ENCODE results near the gene B4GALT2.

Gene B4GALT2

DNA sequence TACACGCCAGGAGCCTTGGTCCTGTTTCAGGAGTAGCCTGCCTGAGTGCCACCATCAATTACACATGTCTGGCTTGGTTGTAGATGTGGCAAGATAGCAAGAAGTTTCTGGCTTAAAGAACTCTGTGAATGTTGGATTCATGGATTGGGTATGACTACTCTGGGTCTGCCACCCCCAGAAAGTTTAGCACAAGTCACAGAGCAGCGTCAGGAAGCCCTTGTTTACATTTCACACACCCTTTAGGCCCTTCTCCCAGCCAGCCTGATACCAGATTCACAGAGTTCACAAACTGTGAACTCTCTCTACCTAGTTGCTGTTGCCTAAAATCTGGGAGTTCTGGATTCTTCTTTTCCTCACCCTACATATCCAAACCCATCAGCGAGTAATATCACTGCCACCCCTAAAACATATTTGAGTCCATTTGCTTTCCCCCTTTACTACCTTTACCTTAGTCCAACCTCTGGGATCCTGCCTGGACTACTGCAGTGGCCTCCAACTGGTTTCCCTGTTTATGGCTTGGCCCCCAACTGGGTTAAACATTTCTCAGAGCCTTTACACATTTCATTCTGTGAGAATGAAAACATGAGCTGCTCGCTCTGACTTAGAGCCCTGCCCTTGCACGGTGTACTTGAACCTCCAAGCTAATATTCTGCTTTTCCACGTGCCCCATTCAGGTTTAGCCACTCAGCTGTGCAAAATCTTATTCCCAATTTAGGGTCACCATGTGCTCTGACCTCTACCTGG is 8.3 kb downstream of the B4GALT2 start:
- DNase-seq = no peak

DNA sequence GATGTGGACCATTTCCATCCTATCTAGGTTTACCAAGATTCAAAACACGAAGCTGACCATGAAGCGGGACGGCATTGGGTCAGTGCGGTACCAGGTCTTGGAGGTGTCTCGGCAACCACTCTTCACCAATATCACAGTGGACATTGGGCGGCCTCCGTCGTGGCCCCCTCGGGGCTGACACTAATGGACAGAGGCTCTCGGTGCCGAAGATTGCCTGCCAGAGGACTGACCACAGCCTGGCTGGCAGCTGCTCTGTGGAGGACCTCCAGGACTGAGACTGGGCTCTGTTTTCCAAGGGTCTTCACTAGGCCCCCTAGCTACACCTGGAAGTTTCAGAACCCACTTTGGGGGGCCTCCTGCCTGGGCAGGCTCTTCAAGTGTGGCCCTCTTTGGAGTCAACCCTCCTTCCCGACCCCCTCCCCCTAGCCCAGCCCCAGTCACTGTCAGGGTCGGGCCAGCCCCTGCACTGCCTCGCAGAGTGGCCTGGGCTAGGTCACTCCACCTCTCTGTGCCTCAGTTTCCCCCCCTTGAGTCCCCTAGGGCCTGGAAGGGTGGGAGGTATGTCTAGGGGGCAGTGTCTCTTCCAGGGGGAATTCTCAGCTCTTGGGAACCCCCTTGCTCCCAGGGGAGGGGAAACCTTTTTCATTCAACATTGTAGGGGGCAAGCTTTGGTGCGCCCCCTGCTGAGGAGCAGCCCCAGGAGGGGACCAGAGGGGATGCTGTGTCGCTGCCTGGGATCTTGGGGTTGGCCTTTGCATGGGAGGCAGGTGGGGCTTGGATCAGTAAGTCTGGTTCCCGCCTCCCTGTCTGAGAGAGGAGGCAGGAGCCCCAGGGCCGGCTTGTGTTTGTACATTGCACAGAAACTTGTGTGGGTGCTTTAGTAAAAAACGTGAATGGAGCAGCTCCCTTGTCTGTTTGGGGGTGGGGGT is 11.5 kb downstream of the B4GALT2 start:
- DNase-seq = no peak

DNA sequence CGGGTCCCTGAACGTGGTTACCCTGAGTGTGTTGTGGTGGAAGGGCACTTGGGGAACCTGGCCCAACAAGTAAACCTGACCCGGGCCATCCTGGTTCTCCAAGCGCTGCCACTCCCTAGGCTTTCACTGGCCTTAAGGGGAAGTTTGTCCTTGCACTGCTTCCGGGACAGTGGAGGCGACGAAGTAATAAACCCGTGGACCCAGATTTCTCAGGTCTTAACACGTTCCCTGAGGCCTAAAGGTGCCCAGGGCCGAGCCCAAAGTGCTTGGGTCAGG is 12.1 kb downstream of the B4GALT2 start:
- no peak for DNase-seq

DNA sequence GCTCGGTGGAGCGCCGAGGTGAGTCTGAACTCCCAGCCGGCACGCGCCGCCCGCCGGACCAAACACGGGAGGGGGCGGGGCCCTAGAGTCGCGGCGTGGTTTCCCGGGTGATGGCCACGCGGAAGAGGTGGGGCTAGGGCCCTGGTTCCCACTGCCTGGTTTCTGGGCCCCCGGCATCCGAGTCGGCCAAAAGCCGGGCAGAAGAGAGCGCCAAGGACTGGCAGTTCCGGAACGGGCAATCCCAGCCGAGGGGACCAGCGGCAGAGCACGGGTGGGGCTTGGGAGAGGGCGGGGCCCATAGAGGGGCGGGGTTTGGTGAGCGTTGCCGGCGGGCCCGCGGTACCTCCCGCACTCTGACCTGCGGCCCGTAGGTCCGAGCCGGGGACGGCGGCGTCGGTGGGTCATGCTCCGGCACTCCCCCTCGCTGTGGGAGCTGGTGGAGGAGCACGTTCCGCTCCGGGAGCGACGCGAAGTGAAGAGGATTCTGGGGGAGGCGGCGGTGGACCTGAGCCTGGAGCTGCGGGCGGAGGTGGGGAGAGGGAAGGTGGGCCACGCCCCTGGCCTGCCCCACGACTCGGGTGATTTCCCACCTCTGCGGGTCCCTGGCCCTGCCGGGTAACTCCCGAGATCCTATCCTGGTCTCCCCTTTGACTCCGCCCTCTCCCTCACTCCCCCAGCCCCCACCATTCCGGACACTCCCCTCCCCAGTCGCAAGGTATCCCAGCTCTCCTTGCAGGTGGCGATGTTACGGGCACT is 12.6 kb downstream of the B4GALT2 start, which contains the start of gene CCDC24:
CCDC24 (plus strand) TSS at position 124 of the 756 bp plus-strand sequence; CDS start at position 404, 280 bp downstream.
- DNase-seq = peak; percentile 72 to 83

DNA sequence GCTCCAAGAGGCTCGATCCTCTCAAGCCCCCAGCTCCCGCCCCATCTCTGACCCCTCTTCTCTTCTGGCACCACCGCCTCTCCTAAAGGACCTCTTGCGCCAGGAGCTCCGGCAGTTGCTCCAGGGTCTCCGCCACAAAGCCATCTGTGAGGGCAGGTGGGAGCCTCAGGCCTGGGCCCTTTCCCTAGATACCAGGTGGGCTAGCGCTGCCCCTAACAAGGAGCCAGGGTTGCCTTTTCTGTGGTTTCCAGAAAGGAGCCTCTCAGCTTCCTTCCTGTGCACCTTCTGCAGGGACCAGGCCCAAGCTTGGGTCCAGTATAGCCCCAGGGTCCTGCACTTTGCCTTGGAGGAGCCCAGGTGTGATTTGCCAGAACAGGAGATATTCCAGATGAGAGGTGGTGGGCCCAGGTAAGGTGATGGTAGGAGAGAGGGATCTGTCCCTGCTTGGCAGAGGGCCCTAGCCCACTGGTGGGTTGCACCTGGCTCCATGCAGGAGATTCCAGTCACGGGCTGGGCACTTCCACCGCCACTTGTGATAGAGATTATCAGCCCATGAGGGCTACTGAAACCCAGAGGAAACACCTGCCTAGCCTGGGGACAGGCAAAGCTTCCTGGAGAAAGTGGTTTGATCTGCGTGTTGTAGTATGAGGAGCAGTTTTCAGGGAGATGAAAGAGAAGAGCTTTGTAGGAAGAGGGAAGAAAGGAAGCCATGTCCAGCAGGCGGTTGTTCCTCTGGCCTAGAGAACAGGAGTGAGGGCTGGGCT is 13.4 kb downstream of the B4GALT2 start:
- no peak for DNase-seq

DNA sequence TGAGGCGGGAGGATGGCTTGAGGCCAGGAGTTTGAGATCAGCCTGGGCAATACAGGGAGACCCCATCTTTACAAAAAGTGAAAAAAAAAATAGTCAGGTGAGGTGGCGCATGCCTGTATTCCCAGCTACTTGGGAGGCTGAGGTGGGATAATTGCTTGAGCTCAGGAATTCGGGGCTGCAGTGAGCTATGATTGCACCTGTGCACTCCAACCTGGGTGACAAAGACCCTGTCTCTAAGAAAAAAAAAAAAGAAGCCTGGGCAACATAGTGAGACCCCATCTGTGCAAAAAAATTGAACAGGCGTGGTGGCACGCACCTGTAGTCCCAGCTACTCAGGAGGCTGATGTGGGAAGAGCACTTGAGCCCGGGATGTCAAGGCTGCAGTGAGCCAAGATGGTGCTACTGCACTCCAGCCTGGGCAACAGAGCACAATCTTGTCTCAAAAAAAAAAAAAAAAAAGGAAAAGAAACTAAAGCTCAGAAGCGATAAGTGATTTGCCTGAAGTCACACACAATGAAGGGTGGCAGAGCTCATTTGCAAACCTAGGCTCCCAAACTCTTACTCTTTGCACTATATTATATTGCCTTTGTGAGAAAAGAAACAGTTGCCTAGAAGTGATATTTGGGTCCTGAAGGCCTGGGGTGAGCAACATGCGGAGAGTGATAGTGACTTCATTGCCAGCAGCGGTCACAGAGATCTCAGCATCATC is 14.3 kb downstream of the B4GALT2 start:
- no peak for DNase-seq

DNA sequence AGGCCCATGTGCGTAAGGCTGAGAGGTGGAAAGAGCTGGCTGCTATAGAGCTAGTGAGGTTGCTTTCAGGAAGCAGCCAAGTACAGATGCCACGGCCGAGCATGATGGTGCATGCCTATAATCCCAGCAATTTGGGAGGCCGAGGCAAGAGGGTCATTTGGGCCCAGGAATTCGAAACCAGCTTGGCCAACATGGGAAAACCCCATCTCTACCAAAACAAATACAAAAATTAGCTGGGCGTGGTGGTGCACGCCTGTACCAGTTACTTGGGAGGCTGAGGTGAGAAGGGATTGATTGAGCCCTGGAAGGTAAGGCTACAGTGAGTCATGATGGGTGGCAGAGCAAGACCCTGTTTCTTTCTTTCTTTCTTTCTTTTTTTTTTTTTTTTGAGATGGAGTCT is 15.1 kb downstream of the B4GALT2 start:
- no peak for DNase-seq

DNA sequence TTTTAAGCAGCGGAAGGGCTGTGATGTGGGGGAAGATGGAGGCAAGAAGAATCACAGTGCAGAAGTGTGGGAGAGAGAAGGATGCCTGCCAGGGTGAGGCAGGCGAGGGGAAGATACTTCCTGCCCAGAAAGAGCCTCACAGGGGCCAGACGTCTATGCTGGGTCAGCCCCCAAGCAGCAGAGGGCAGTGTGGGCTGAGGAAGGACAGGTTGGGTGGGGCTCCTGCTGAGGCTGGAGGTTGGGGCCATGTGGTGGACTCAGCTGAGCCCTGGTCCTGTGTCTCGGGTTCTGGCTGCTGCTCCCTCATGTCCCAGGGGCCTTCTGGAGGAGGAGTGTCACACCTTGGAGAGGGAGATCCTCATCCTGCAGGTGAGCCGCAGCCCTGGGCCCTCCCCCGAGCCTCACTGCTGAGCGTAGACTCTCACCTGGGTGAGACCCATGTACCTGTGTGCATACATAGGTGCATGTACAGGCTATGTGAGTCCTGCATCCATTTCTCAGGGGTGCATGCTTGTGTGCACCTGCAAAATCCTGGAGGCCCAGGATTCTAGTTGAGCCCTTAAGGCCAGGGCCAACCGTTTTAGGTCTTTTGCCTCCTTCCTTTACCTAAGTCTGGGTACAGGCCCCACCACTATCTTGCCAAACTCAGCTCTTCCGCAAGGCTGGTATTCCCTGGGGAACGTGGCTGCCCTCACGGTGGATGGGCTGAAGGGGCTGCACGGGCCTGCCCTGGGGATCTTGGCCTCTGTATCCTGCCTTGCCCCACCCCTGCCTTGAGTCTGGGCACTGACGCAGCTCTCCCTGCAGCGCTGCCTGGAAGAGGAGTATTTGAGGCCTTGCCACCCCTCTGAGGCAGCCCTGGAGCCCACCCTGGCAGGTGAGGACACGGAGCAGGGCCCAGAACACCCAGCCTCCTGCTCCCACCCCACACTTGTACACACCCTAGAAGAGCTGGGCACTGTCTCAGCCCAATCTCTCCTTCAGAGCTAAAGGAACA is 16.1 kb downstream of the B4GALT2 start:
- DNase-seq = no peak

DNA sequence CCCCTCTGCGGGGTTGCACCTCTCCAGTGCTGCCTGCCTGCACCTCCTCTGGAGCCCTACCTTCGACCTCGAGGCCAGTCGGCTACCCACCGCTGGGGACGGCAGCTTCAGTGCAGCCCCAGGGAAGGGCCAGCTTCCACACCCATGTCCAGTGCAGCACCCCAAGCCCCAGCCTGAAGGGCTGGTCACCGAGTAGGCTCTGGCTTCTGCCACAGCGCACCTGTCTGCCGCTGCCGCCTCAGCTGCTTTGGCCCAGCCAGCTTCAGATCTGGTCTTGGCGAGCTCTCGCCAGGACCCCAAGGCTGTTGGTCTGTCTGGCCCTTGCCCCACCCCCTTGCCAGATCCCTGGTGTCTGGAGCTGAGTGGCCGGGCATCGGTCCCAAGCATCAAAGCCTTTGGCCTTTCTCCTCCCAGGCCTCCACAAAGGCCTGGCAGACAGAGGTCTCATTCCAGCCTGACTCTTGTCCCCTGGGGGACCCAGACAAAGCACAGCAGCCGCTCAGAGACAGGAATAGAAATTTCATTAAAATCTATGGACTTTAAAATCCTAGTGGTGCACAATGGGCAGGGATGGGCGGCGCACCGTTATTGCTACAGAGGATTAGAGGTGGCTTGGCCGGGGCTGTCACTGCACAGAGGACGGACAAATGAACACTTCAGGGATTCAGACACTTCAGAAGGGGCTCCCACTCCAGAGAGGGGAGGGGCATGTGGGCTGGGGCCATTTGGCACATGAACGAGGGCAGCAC is 17.1 kb downstream of the B4GALT2 start:
- DNase-seq = no peak

DNA sequence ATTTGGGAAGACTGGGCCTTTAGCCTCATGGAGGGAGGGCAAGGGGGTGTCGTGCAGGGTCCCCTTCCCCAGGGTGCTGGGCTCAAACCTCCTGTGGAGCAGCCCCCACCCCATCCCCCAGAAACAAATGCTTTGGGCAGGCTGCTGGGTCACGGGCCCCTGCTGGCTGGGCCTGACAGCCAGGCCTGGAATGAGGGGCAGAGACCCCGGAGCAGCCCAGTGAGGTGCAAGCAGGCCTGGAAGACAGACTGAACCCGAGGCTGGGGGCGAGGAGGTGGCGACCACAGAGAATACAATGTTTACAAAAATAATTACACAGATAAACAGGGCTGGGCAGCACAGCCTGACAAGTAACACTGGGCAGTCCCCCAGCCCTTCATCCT is 17.7 kb downstream of the B4GALT2 start:
- DNase-seq = no peak

DNA sequence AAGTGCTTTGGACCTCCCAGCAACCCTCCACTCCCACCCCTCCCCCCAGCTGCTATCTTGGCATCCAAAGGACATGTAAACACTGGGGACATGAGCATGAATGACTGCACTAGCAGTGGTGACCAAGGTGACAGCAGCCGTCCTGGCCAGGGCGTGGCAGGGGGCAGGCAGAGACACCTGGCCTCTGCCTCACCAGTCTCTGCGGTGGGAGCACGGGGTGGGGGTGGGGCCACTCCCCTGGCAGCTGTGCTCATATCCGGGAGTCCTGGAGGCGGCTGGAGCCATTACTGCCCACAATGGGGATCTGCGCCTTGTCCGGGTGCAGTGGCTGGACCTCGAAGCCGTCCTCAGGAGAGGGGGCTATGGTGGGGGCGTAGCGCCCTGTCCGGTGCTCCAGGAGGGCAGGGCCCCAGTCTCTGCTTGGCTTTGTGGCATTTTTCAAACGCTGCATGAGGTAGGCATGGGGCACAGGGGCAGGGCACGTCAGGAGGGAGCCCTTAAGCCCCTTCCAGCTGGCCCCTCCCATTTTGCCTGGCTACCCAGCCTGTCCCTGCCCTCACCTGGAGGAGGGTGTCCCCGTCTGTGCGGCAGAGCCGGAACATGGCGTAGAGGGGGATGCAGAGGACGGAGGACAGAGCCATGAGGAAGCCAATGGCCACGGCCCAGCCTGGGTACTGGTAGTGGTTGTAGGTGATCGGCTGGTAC is 18.4 kb downstream of the B4GALT2 start:
- no peak for DNase-seq

DNA sequence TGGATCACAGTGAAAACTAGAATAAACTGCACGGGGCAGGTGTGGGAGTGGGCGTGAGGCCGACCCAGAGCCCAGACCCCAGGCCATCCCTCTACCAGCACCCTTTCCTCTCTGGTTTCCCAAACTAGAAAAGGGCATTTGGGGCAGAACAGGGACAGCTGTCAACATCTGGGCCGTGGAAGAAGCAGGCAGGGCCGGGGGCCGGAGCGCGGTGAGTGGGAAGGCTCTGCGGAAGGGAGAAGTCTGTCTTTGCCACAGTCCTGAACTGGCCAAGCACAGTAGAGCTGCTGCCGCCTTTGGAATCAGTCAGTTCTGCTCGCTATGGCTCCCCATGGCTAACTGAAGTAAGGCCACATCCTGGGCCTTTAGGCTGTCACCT is 19.0 kb downstream of the B4GALT2 start:
- no peak for DNase-seq

DNA sequence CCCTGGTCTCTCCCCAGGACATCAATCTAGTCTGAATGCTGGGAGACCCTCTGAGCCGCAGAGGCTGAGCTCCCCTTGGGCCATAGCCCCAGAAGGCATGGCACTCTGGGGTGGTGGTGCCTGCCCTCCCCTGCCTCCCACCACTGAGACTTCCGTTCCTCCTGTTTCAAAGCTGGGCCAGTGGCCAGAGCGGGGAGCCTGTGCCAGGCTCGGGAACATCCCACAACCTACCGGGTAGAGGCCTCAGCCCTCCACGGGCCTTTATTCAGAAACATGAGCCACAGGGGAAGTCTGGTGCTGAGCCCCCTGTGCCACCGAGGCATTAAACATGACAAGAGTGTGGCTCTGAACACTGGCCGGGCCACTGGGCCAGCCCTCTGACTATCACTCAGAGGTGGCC is 20.4 kb downstream of the B4GALT2 start:
- DNase-seq = no peak

DNA sequence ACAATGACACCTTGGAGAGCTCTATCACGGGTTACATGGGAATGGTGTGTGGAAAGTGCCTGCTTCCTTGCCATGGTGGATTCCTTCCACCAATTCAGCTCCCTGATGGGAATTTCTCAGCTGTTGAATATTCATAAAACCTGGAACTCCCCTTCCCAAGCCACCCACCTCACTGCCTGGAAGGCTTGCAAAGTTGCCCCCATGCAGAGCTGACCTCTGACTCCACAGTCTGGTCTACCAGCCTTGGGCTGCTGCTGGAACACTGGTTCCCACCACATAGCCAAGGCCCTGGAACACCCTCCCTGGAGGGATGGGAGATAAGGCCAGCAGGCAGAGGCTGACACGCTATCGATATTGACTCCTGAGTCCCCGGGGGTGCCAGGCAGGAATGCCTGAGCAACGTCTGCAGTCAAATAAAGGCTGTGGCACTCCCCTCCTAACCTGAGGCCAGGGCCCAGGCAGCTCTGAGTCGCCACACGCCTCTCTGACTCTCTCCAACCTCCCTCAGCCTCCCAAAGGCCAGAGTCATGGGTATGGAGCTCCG is 21.2 kb downstream of the B4GALT2 start:
- DNase-seq = no peak

DNA sequence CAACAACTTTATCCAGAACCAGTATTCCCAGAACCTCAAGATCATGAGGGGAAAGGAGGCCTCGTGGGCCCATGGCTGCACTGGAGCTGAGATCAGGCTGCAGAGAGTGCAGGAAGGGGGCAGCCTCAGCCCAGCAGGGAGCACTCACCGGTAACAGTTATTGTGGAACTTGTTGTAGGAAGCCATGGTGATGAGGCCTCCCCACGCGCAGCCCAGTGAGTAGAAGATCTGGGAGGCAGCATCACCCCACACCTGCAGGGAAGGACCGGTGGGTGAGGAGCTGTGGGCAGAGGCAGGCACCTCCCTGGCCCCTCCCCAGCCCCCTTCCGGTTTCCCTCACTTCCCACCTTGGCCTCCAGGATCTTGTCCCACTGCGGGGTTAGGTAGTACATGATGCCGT is 23.2 kb downstream of the B4GALT2 start:
- DNase-seq = no peak

DNA sequence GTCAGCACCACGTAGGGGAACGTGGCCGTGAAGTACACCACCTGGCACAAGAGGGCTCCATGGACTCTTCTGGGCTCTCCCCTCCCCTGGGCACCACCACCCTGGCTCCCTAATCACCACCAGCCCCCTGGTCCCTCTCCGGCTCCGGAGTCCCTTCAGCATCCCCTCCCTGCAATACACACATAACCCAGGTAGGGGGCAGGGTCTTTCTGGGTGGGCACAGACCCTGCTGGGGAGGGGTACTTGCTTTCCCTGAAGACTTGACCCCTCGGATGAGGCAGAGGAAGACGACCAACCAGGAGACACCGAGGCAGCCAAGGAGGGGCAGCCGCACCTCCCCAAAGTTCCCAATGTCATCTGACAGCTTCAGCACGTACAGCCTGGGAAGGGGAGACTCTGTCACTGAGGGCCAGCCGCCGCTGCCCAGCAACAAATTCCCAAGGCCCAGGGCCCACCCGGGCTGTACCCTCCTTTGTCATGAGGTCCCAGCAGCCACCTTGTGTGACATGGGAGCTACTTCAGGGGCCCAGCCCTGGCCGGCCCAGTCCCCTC is 23.7 kb downstream of the B4GALT2 start:
- DNase-seq = no peak

DNA sequence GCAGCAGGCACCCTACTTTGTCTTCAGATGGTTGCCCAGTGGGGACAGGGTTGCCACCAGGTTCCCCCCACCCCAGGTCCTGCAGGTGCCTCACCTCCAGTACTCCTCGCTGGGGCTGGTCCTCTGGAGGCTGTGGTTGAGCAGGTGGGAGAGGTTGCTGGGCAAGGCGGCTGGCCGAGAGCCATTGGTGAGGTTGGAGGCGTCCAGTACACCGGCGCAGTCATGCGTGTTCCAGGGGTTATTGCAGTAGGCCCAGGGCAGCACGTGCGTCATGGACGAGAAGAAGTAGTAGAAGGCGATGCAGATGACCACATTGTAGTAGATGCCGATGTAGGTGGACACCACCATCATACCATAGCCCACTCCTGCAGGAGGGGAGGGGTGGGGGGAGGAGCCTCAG is 29.2 kb downstream of the B4GALT2 start:
- no peak for DNase-seq

DNA sequence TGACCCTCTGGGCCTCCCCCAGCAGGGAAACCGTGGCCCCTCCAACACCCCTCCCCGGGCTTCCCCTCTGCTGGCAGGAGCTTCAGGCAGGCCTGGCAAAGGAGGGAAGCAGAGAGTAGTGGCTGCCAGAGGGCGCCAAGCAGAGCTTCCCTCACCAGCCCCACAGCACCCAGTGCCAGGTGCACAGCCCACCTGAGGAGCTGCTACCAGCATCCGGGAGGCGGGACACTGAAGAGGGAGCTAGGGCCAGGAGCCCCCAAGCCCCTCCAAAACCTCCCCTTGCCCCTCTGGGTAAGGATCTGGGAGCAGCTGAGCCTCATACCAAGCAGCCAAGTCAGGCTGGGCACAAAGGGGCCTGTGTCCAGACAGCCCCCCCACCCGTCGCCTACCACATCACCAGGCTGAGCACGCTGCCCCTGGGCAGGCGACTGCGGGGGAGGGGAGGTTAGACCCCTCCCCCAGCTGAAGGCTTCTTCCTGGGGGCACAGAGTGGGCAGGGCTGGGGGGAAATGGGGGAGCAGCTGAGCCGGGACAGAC is 32.0 kb downstream of the B4GALT2 start:
- no peak for DNase-seq

DNA sequence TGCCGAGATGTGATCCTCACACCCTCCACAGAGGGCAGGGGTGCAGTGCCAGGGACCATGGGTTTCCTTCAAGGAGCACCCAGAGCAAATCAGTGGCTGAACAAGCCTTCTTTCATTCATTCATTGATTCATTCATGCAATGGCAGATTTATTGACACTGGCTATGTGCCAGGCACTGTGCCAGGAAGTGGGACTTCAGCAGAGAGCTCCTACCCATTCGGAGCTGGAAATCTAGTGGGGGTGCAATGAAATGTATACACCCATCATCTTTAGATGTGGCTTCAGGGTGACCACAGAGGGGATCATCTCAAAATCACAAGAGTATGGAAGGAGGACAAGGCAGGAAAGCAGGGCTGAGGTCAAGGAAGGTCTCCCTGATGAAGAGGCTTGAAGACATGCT is 33.4 kb downstream of the B4GALT2 start:
- no peak for DNase-seq
